ENCODE measurements around the gene B3GNT8.
"Not testable (repeated sequence)": the region's sequence is repeated elsewhere in the genome, so short reads cannot be mapped to it uniquely, and the experiment has no call there.

Gene B3GNT8

GRCh38 chr19:41435936-41436673 is 8.9 kb upstream of the B3GNT8 start:
- DNase-seq, result no peak

GRCh38 chr19:41435376-41435775 is 8.2 kb upstream of the B3GNT8 start:
- not testable (repeated sequence) for DNase-seq

- no peak for DNase-seq
Observed at GRCh38 chr19:41434450-41434849, 7.3 kb upstream of the B3GNT8 start.

- DNase-seq, result no peak
Observed at GRCh38 chr19:41433171-41433570, 6.0 kb upstream of the B3GNT8 start.

GRCh38 chr19:41431426-41432386 is 4.5 kb upstream of the B3GNT8 start:
- no peak for DNase-seq

- DNase-seq, result no peak
Observed at GRCh38 chr19:41430922-41431321, 3.7 kb upstream of the B3GNT8 start.

- no peak for DNase-seq
Observed at GRCh38 chr19:41428481-41428859, 1.3 kb upstream of the B3GNT8 start.

GRCh38 chr19:41427647-41428480 is 690 bp upstream of the B3GNT8 start:
- peak; percentile 48 for DNase-seq

- DNase-seq, result no peak
Observed at GRCh38 chr19:41426116-41426841, 895 bp downstream of the B3GNT8 start.

- no peak for DNase-seq
Observed at GRCh38 chr19:41425174-41426115, 1.7 kb downstream of the B3GNT8 start.

GRCh38 chr19:41424335-41425173 is 2.6 kb downstream of the B3GNT8 start:
- no peak for DNase-seq

GRCh38 chr19:41422955-41423354 is 4.2 kb downstream of the B3GNT8 start:
- DNase-seq, result no peak

GRCh38 chr19:41422456-41422855 is 4.7 kb downstream of the B3GNT8 start:
- DNase-seq, result no peak

GRCh38 chr19:41421973-41422372 is 5.2 kb downstream of the B3GNT8 start:
- no peak for DNase-seq

GRCh38 chr19:41421314-41421713 is 5.9 kb downstream of the B3GNT8 start:
- DNase-seq, result no peak

- no peak for DNase-seq
Observed at GRCh38 chr19:41420101-41420880, 6.9 kb downstream of the B3GNT8 start.

GRCh38 chr19:41416194-41416674 is 10.9 kb downstream of the B3GNT8 start:
- no peak for DNase-seq

GRCh38 chr19:41415154-41415571 is 12.0 kb downstream of the B3GNT8 start:
- no peak for DNase-seq

- no peak for DNase-seq
Observed at GRCh38 chr19:41414461-41414860, 12.7 kb downstream of the B3GNT8 start.

Data from left hindlimb (tissue), 1 donor.